Muscle layer of colon (tissue), 2 donors: ENCODE measurements around the gene SUSD1.

ENCODE experiments used
- H3K27ac ChIP-seq: one replicate; pipeline ENCODE4 v1.7.0; 2013; ENCODE audit warnings: low read depth, mild to moderate bottlenecking, low read length, moderate library complexity
- H3K27me3 ChIP-seq, 2 donors: one replicate each; pipeline ENCODE4 v1.7.0; 2013; ENCODE audit warnings: low read length in 2 of 2, mild to moderate bottlenecking in 2 of 2; ENCODE audit not compliant: insufficient read depth in 2 of 2, control insufficient read depth in 1 of 2
- H3K36me3 ChIP-seq: one replicate; pipeline ENCODE4 v1.7.0; 2013; ENCODE audit warnings: mild to moderate bottlenecking, low read length; ENCODE audit not compliant: insufficient read depth
- H3K4me1 ChIP-seq: one replicate; pipeline ENCODE4 v1.7.0; 2013; ENCODE audit warnings: mild to moderate bottlenecking, low read length; ENCODE audit not compliant: insufficient read depth
- H3K4me3 ChIP-seq, 2 donors: one replicate each; pipeline ENCODE4 v1.7.0; 2013; ENCODE audit warnings: low read length in 2 of 2, low read depth in 1 of 2, mild to moderate bottlenecking in 1 of 2, moderate library complexity in 1 of 2
- H3K9ac ChIP-seq: one replicate; pipeline ENCODE4 v1.7.0; 2013; ENCODE audit warnings: low read length
- H3K9me3 ChIP-seq: one replicate; pipeline ENCODE4 v1.7.0; 2013; ENCODE audit warnings: mild to moderate bottlenecking, low read length
- donor health status: abdominal sarcoma.
- donor health status: Adenocarcinoma of cecum.

Gene SUSD1

DNA sequence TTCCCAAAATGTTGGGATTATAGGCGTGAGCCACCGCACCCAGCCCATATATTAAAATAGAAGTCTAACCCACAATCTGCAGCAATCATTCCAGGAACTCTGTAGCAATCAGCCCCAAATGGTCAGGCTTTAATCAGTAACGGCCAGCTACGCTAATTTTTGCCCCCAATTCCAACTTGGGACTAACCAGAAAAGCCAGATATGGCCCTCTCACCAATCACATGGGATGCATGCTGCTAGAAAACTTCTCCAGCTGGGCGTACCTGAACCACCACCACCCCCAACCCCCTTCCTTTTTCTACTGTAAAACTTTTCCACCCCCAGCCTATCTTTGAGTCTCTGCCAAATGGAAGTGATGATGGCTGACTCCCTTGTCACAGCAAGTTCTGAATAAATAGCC is 4.1 kb downstream of the SUSD1 start:
- Histone ChIP-seq H3K36me3 (no peaks in the 10 kb centered on the region), H3K27ac (no peak overlapping the region), H3K9ac (no peak overlapping the region), H3K4me3 (no peak overlapping the region), H3K27me3 (no peaks in the 10 kb centered on the region), H3K9me3 (no peaks in the 10 kb centered on the region), H3K4me1 (peaks cover 4% of the 10 kb centered on the region)

DNA sequence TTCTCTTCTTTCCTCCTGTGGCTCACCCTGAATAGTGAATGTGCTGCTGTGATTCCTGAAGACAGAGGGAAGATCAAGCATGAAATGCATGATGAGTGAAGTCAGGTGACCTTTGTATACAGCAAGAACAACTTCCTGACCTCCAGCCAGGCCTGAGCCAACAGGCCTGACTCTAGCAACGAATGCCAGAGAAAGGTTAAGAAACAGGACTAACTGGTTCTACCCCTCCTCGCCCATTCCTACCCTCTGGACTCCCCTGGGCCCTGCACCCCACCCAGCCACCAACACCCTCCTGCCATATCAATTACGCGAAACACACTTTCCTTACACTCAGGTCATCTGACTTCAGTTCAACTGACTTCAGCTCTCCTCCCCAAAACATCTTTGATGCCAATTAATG is 4.9 kb downstream of the SUSD1 start:
- H3K27me3 ChIP-seq, result no peaks in the 10 kb centered on the region
- H3K27ac ChIP-seq, result no peak overlapping the region
- no peaks in the 10 kb centered on the region for H3K36me3 ChIP-seq
- no peak overlapping the region for H3K9ac ChIP-seq
- H3K4me3 ChIP-seq, result no peak overlapping the region
- no peaks in the 10 kb centered on the region for H3K9me3 ChIP-seq
- peaks cover 4% of the 10 kb centered on the region for H3K4me1 ChIP-seq

DNA sequence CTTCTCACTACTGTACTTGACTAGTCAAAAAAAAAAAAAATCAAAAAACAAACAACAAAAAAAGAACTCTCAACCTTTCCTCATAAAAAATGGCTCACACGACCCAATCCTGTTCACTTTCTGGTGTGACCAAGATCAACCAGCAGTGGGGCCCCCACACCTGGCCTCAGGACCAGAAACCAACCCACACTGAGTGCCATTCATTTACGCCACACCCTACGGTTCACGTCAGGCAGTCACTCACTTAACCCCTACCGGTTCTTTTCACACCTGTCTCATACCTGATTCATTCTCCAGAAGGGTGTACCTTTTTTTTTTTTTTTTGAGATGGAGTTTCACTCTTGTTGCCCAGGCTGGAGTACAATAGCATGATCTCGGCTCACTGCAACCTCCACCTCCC is 5.7 kb downstream of the SUSD1 start:
- H3K4me3 ChIP-seq, result no peak overlapping the region
- no peak overlapping the region for H3K9ac ChIP-seq
- H3K36me3 ChIP-seq, result no peaks in the 10 kb centered on the region
- peaks cover 2% of the 10 kb centered on the region for H3K4me1 ChIP-seq
- no peaks in the 10 kb centered on the region for H3K27me3 ChIP-seq
- H3K9me3 ChIP-seq, result no peaks in the 10 kb centered on the region
- H3K27ac ChIP-seq, result no peak overlapping the region

DNA sequence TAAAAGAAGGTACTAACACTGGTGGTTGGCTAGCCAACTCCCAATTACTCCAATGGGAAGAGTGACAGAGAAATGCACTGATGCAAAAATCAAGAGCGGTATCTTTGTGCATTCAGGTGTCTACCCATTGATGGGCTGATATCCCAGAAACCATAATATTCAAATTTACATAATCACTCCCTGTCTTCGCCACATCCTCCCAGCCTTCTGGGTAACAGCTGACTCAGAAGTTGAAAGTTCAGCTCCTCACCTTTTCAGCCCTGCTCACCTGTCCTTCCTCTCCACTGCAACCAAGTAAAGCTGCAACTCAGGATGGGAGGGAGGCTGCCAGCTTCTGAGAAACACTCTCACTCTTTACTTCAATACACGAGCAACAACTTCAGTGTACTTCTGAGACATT is 6.9 kb downstream of the SUSD1 start:
- H3K4me1 ChIP-seq, result no peaks in the 10 kb centered on the region
- H3K27me3 ChIP-seq, result no peaks in the 10 kb centered on the region
- no peak overlapping the region for H3K9ac ChIP-seq
- no peak overlapping the region for H3K4me3 ChIP-seq
- no peaks in the 10 kb centered on the region for H3K36me3 ChIP-seq
- no peaks in the 10 kb centered on the region for H3K9me3 ChIP-seq
- no peak overlapping the region for H3K27ac ChIP-seq

DNA sequence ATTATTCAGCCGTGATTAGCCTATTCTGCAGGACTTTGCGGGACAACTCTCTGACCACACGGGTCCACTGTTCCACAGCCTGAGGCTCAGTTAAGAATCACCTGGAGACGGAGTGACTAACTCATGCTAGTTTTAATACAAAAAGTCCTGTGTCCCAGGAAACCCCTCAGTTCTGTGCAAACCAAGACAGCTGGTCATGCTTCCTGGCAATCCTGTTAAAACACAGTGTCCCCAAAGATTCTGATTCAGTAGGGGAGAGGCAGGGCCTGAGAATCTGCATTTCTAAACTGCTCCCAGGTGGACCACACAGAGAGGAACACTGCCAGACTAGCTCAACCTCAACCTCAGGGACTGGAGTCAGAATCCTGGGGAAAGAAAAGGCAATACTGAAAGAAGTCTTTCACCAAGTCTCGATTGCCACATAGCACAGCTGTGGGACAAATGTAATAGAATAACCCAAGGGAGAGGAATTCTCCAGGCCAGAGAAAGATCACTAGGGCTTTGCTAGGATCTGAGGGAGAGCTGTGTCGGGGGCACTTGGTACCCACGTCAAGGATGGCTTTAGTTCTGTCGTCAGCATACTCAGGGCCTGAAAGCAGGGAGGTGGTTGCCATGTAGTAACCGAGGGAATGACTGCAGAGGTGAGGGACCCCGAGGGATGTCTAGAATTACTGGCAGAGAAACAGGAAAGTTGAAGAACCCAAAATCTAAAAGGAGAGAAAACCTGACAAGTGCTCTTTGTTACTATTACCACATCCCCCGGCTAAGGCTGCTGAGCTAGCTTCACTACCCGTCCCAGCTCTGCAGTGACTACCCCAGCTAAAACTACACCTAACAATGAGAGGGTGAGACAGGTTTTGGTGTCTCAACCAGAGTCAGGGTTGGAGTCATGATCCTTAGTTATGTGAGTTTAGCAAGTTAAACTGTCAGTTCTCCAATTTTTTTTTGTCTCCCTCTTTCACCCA is 8.6 kb downstream of the SUSD1 start:
- H3K4me1 ChIP-seq, result no peaks in the 10 kb centered on the region
- H3K4me3 ChIP-seq, result no peak overlapping the region
- no peak overlapping the region for H3K9ac ChIP-seq
- no peaks in the 10 kb centered on the region for H3K36me3 ChIP-seq
- H3K27me3 ChIP-seq, result no peaks in the 10 kb centered on the region
- H3K27ac ChIP-seq, result no peak overlapping the region
- no peaks in the 10 kb centered on the region for H3K9me3 ChIP-seq

DNA sequence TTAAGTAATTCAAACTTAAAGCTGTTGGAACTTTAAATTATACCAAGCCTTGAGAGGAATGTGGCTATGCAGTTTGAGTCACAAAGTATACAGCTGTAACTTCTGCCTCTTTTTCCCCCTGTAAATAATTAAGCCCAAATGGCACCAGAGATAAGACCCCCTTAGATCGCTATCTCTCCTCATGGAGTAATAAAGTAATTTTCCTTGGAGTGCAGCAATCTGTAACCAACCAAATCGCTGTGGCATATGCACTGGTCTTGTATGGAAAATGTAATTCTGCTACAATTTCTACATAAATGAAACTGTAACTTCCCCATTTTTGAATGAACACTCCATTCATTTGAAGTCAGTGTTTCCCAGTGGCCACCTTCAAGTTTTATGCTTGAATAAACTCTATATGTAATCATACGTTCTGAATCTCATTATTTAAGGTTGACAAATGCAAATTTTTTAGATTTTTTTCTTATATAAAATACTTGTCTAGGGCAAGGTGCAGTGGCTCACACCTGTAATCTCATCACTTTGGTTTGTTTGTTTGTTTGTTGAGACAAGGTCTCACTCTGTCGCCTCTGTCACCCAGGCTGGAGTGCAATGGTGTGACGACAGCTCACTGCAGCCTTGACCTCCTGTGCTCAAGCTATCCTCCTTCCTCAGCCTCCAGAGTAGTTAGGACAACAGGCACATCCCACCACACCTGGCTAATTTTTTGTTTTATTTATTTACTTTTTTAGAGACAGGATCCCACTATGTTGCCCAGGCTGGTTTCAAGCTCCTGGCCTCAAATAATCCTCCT is 12.3 kb downstream of the SUSD1 start:
- Histone ChIP-seq H3K4me3 (no peak overlapping the region), H3K27ac (no peak overlapping the region), H3K4me1 (no peaks in the 10 kb centered on the region), H3K9me3 (no peaks in the 10 kb centered on the region), H3K27me3 (no peaks in the 10 kb centered on the region), H3K36me3 (no peaks in the 10 kb centered on the region), H3K9ac (no peak overlapping the region)

DNA sequence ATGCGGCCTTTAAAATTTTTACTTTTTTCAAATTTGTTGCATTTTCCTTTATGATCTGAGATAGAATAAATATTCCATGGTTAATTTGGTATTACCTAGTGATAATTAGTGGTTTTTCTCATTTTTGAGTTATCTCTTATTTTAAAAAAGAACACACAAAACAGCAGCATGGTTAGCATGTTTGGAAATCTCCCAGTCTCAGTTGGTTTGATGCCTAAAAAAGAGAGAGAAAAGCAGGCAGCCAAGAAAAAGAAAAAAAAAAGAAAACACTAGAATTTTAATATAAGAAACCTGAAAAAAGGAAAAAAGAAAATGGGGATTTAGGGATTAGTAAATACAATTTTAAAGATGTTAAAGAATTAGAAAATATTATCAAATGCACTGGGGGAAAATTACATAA is 15.3 kb downstream of the SUSD1 start:
- H3K9me3 ChIP-seq, result no peaks in the 10 kb centered on the region
- no peaks in the 10 kb centered on the region for H3K27me3 ChIP-seq
- H3K27ac ChIP-seq, result no peak overlapping the region
- H3K36me3 ChIP-seq, result no peaks in the 10 kb centered on the region
- no peak overlapping the region for H3K4me3 ChIP-seq
- H3K4me1 ChIP-seq, result no peaks in the 10 kb centered on the region
- no peak overlapping the region for H3K9ac ChIP-seq

DNA sequence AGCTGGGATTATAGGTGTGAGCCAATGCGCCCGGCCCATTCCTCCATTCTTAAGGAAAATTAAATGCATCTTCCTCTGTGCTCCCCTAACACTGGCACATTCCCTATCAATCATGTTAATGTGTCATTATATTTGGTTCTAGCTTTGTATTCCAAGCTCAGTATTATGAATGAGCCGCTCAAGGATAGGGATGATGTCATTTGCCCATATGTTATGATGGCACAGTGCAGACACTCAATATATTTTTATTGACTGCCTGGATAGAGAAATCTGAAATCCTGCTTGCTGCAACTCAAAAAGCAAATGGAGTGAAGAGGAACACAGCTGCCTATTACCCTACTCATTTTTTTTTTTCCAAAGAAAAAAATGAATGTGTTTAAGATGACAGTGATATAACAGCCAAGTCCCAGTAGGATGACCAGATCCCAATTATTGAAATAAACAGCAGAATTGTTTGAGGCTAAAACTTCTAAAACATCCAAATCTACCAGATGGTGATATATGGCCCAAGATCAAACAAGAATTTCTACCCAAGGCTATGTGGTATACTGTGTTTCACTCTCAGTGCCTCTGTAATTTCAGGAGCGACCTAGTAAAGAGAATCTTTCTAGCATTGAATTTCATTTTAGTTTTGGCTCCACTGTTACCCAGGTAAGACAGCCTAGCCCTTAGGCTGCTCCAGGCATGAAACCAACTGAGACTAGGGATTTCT is 16.3 kb downstream of the SUSD1 start:
- H3K36me3 ChIP-seq, result no peaks in the 10 kb centered on the region

DNA sequence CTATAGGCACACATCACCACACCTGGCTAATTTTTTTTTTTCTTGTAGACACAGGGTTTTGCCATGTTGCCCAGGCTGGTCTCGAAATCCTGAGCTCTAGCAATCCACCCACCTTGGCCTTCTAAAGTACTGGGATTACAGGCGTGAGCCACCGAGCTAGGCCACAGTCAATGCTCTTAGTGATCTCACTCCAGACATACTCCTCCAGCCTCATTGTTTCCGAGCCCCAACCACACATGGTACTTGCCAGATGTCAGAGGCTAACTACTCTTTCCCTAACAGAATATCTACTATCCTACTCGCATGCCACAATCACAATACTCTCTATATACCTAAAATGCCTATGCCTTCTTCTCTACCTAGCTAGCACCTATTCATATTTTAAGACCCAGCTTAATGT is 17.1 kb downstream of the SUSD1 start:
- Histone ChIP-seq H3K9me3 (no peaks in the 10 kb centered on the region), H3K36me3 (no peaks in the 10 kb centered on the region), H3K9ac (no peak overlapping the region), H3K4me1 (no peaks in the 10 kb centered on the region), H3K4me3 (no peak overlapping the region), H3K27ac (no peak overlapping the region), H3K27me3 (no peaks in the 10 kb centered on the region)

More for the DNA sequence above, 16.3 kb downstream of the SUSD1 start:
- H3K27me3 ChIP-seq, result no peaks in the 10 kb centered on the region
- H3K27ac ChIP-seq, result no peak overlapping the region
- no peaks in the 10 kb centered on the region for H3K4me1 ChIP-seq
- no peak overlapping the region for H3K9ac ChIP-seq
- no peak overlapping the region for H3K4me3 ChIP-seq
- H3K9me3 ChIP-seq, result no peaks in the 10 kb centered on the region

DNA sequence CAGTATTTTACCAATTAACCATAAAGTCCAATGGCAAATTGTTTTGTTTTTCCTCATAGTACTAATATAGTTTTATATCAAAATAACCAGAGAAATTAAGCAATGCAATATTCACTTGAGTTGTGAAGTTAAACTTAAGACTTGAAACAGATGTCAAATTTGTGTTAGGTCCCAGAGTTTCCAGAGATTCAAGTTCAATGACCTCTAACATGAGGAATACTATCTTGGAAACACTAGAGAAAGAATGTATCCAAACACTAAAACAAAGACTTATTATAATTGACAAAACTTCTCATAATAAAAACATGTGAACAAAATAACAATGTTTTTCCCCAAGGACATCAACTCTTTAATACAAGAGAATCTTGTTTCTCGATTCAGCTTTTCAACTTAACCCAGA is 18.0 kb downstream of the SUSD1 start:
- no peaks in the 10 kb centered on the region for H3K27me3 ChIP-seq
- no peak overlapping the region for H3K9ac ChIP-seq
- no peaks in the 10 kb centered on the region for H3K36me3 ChIP-seq
- H3K4me3 ChIP-seq, result no peak overlapping the region
- H3K27ac ChIP-seq, result no peak overlapping the region
- H3K4me1 ChIP-seq, result no peaks in the 10 kb centered on the region
- H3K9me3 ChIP-seq, result no peaks in the 10 kb centered on the region

DNA sequence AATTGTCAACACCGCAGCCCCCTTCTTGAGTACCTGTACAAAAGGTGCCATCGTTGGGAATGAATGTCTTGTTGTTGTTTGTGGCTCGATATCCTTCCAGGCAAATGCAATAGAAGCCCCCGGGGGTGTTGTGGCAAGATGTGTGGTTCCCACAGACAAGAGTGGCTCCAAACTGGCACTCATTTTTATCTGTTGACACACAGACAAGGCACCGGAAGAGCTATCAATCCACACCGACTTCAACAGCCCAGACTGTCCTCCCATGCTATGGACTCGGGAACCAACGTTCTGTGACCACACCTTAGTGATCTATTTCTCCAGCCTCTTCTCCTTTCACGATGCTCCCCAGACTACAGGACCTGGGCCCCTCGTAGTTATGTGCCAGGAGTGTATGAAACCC is 25.9 kb downstream of the SUSD1 start:
- no peaks in the 10 kb centered on the region for H3K27me3 ChIP-seq
- no peaks in the 10 kb centered on the region for H3K9me3 ChIP-seq
- no peak overlapping the region for H3K4me3 ChIP-seq
- no peaks in the 10 kb centered on the region for H3K4me1 ChIP-seq
- no peak overlapping the region for H3K27ac ChIP-seq
- H3K36me3 ChIP-seq, result no peaks in the 10 kb centered on the region
- no peak overlapping the region for H3K9ac ChIP-seq
